Stimulated activated CD4-positive, alpha-beta T cell treated with anti-CD3 and anti-CD28 coated beads, Interleukin-4, amount 100 ng/mL, for 48 hours (primary cell): Measurements from ENCODE around the gene POFUT2.
"Not testable (repeated sequence)": the region's sequence is repeated elsewhere in the genome, so short reads cannot be mapped to it uniquely, and the experiment has no call there.

Experiments used
- DNase-seq, 2 donors: peaks; one replicate each; pipeline ENCODE4 v3.0.0-alpha.2; 2020; ENCODE audit warnings: low read depth in 2 of 2

Gene POFUT2

DNA sequence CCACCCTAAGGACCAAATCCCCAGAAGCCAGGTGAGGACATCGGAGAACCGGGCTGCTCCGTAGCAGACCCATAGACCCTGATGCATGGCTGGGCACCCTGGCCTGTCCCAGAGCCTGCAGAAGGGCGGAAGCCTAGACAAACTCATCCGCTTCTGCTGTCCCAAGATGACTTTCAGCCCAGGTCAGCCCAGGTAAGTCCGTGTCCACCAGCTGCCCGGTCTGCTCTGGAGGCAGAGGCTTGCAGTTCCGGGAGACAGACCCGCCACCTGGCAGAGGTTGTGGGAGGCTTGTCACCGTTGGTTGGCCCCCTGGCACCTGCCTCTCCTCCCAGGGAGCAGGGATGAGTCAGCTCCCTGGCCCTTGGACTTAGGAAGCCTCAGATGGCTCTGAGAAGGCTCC lies 22.8 kb upstream of the POFUT2 start:
- no peak for DNase-seq

GRCh38 chr21:45309987-45310381 lies 22.3 kb upstream of the POFUT2 start:
- no peak for DNase-seq

- DNase-seq = peak; percentile 43 to 51
Observed at GRCh38 chr21:45309069-45309986, 21.6 kb upstream of the POFUT2 start.

DNA sequence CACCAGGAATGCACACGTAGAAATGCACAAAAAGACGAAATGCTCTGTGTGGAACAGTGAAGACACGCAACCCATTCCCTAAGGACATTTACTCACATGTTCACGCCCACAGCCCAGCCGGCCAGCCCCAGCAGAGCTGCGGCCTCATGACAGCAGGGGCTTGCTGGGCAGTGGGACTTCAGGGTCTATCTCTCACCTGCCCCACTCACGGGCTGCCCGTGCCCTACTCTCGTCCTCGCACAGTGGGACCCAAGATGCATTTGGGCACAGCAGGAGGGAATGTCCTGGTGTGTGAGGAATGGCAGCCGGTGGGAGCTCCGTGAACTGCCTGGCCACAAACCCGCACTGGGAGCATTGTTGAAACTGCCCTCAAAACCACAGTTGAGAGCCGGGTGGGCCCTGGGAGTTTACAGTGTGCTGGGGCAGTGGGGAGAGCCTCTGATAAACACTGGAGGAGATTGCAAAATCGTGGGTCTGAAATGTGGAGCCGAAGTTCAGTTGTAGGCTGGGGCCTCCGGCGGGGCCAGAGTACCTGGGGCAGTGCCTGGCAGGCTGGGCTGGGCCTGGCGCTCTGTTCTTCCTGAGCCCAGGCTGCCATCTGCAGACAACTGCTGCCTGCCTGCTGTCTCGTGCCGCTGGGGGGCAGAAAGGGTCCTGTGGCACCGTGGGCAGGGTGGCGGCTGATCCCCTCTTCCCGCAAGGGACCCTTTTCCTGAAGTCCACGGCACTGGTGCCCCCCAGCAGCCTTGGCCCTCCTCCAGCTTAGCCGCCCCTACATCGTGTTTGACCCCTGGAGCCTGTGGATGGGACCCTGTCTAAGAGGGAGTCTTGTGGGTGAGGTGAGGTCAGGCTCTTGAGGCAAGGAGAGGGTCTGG lies 20.7 kb upstream of the POFUT2 start:
- no peak for DNase-seq

DNA sequence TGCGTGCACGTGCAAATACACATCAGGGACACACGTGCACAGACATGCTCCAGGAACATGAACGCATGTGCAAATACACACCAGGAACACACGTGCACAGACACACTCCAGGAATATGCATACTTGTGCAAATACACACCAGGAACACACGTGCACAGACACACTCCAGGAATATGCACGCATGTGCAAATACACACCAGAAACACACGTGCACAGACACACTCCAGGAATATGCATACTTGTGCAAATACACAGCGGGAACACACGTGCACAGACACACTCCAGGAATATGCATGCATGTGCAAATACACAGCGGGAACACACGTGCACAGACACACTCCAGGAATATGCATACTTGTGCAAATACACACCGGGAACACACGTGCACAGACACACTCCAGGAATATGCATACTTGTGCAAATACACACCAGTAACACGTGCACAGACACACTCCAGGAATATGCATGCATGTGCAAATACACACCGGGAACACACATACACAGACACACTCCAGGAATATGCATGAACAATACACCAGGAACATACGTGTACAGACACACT lies 20.0 kb upstream of the POFUT2 start:
- not testable (repeated sequence) for DNase-seq

DNA sequence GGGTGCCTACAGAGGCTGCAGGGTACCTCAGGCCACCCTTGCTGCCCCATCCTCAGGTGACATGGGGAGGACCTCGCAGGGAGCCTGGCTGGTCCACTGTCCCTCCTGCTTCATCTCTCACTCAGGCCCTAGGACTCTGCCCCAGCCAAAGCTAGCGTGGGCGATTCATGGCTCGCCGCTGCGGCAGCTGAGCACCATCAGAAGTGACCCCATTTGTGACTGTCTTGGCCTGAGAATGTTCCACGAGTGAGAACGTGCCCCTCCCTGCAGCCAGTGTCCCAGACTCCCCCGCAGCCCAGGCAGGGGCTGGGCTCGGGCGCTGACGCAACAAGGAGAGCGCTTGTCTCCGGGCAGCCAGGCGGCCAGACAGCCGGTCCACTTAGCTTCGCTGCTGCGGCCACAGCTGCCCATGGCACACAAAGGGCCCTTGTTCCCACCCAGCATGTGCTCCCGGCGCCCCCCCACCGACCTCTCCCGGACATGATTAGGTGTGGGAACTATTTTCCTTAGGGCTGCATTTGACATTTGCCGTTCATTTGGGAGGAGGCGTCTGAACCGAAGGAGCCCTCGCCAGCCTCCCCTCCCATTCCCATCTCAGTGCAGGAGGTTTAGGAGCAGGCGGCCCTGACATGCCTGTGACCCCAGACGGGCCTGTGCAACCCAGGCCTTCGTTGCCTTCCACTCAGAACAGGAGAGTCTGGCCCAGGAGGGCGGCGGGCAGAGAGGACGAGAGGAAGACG lies 19.3 kb upstream of the POFUT2 start:
- DNase-seq = no peak

GRCh38 chr21:45306453-45306831 lies 18.7 kb upstream of the POFUT2 start:
- DNase-seq = no peak

GRCh38 chr21:45305836-45306235 lies 18.1 kb upstream of the POFUT2 start:
- no peak for DNase-seq

- DNase-seq = no peak
Observed at GRCh38 chr21:45304945-45305344, 17.2 kb upstream of the POFUT2 start.

DNA sequence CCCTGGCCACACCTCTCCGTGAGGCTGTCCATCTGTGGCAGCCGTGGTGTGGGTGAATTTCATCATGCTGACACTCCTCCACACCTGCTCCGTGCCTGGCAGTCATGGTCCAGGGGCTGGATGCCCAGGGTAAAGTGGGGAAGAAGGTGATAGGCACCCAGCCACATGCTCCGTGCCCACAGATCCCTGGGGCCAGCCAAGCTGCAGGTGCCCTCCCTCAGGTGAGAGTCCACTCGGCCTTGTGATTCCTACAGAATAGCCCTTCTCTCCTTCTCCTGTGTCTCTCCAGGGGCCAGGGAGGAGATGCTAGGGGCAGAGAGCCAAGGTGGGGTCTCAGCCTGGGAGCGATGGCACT lies 16.8 kb upstream of the POFUT2 start:
- no peak for DNase-seq

DNA sequence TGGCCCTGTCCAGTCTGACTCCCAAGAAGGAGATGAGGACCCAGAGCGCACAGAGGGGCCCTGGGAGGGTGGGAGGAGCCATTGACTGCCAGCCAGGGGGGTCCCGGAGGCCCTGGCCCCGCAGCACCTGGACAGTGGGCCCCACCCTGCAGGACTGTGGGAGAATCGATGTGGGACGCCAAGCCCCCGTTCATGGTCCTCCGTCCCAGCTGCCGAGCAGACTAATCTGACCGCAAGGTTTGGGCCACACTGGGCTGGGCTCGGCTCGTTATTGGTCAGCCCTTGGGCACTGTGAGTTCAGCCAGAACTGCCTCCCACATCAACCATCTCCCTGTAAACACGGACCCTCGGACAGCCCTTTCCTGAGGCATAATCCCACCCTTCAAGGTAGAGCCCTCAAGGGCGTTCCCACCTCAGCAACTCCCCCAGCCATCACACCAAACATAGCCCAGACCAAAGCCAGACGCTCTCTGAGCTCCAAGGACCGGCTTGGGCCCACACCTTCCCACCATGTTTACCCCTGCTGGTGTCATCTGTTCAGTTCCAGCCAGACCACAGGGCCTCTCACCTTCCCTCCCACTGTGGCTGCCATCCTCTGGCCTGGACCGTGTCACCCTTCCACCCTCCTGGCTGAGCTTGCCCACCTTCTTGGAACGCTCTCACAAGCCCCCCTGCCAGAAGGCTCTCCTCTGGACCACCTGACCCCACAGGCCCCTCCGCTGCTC lies 16.2 kb upstream of the POFUT2 start:
- no peak for DNase-seq

- no peak for DNase-seq
Observed at GRCh38 chr21:45303091-45303615, 15.5 kb upstream of the POFUT2 start.

- DNase-seq = peak; percentile 32 to 56
Observed at GRCh38 chr21:45302082-45303061, 14.7 kb upstream of the POFUT2 start.

- DNase-seq = no peak
Observed at GRCh38 chr21:45301521-45302081, 13.9 kb upstream of the POFUT2 start.

GRCh38 chr21:45300786-45301520 lies 13.3 kb upstream of the POFUT2 start:
- DNase-seq = no peak

DNA sequence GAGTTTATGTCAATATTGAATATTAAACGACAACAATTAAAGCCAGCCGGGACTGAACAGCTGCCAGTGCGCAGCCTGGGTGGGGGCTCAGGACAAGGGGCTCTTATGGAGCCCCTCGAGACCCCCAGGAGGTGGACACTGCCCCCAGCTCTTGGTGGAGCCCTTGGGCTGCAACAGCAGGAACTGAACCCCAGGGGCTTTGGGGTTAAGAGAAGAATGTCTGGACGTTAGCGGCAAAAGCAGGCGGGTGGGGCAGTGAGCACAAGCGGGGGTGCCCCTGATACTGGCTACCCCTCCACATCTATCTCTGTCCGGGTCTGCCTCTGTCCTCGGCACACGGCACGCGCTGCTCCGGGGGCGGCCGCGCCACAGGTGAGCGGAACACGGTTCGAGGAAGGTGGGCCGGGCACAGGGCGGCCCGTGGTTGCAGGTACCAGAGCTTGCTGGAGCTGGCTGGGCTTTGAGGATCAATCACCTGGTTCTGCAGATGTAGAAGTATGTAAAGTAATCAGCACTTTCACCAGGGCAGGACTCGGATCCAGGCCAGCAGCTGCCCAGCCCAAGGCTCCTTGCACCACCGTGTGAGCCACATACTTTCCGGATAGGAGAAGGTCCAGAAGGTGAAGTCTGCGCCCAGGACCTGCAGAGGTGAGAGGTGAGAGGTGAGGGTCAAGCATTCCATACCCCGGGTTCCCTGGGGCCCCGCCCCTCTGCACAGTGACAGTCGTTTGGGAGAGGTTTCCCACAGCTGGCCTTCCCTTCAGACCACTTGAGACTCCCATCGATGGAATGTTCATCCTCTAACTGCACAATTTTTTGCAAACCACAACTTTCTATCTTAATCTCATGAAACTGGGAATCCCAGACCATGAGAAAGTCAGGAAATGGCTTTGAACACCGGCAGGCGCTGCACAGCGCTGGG lies 12.4 kb upstream of the POFUT2 start:
- no peak for DNase-seq

DNA sequence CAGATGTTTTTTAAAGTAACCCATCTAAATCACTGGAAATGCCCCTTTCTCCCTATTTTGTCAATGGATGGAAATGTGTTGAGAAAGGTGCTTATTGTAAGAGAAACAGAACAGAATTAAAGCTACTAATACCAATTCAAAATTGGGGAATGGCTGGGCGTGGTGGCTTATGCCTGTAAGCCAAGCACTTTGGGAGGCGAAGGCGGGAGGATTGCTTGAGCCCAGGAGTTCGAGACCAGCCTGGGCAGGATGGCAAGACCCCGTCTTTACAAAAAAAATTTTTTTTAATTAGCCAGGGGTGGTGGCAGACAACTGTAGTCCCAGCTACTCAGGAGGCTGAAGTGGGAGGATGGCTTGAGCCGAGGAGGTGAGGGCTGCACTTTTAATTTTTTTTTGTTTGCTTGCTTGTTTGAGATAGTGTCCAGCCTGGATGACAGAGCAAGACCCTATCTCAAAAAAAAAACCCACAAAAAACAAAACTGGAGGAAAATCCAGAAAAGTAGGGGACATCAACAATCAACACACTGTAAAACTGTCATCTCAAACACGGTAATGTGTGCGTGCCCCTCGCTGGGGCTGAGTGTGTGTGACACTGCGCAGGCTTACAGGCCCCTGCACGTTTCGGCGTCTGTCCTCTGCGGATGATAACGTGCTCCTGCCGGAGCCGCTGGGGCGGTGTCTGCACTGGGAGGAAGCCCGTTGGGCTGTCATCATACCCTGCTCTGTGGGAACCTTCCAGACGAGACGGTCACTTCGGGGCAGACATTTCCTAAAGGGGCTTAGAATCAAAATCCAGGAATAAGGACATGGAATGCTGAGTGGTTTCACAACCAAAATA lies 11.6 kb upstream of the POFUT2 start:
- DNase-seq = no peak
